ENCODE results near the gene ARHGAP23.
"Not testable (repeated sequence)": the region's sequence is repeated elsewhere in the genome, so short reads cannot be mapped to it uniquely, and the experiment has no call there.

GRCh38 chr17:38482039-38482699 is 53.9 kb downstream of the ARHGAP23 start:
- TF ChIP-seq POLR2A (IDR thresholded peaks at IDR 0.05), result not testable (repeated sequence)
- TF ChIP-seq, protein P1, sequence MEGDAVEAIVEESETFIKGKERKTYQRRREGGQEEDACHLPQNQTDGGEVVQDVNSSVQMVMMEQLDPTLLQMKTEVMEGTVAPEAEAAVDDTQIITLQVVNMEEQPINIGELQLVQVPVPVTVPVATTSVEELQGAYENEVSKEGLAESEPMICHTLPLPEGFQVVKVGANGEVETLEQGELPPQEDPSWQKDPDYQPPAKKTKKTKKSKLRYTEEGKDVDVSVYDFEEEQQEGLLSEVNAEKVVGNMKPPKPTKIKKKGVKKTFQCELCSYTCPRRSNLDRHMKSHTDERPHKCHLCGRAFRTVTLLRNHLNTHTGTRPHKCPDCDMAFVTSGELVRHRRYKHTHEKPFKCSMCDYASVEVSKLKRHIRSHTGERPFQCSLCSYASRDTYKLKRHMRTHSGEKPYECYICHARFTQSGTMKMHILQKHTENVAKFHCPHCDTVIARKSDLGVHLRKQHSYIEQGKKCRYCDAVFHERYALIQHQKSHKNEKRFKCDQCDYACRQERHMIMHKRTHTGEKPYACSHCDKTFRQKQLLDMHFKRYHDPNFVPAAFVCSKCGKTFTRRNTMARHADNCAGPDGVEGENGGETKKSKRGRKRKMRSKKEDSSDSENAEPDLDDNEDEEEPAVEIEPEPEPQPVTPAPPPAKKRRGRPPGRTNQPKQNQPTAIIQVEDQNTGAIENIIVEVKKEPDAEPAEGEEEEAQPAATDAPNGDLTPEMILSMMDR (IDR thresholded peaks at IDR 0.05), result not testable (repeated sequence)
